IMR-90 (cell line): ENCODE data around the gene NAB2. TPM values are rescaled to one million over a fixed set of nuclear protein-coding genes. Genes with fewer than 3 reads are reported as not detected.

ENCODE experiments used
- ATAC-seq: fragments of 200-7000 bp; cut with Tn5 transposase; 2 replicates; pipeline ENCODE4 v1.9.1; 2020; ENCODE audit warnings: low read depth, mild to moderate bottlenecking, moderate library complexity
- BruUV-seq: library from RNA; stranded (reverse); fragments of 400-500 nt; replicated peaks from 2 replicates; lab custom pipeline; 2021; lab: Mats Ljungman, UMichigan
- CTCF ChIA-PET: fragments of 300-600 bp; formaldehyde crosslinking; extraction: SDS; loops from one replicate; lab custom pipeline; 2021; ENCODE audit warnings: antibody characterized with exemption; lab: Yijun Ruan, JAX
- POLR2A ChIA-PET: fragments of 300-600 bp; sonication (Branson Sonifier 250); formaldehyde crosslinking; loops from one replicate; lab custom pipeline; 2022; ENCODE audit warnings: antibody characterized with exemption; ENCODE audit not compliant: unreplicated experiment; lab: Charles Lee
- DNase-seq: peaks from one replicate; pipeline ENCODE4 v3.0.0; 2013
- H2AFZ ChIP-seq: replicated peaks from 2 replicates; pipeline ENCODE3; 2013; ENCODE audit warnings: low read length, mild to moderate bottlenecking; ENCODE audit not compliant: poor library complexity
- H2AK5ac ChIP-seq: 2 replicates; pipeline ENCODE4 v1.6.1; 2013; ENCODE audit warnings: low read depth, low read length, inconsistent platforms
- H2AK9ac ChIP-seq: replicated peaks from 2 replicates; pipeline ENCODE3; 2013; ENCODE audit warnings: mild to moderate bottlenecking, low read depth, low read length, moderate library complexity; ENCODE audit not compliant: poor library complexity
- H2BK120ac ChIP-seq: 2 replicates; pipeline ENCODE4 v1.6.1; 2013; ENCODE audit warnings: low read depth, low read length, inconsistent platforms
- H2BK15ac ChIP-seq: 3 replicates; pipeline ENCODE4 v1.6.1; 2013; ENCODE audit warnings: low read depth, low read length, inconsistent platforms
- H2BK20ac ChIP-seq: 2 replicates; pipeline ENCODE4 v1.6.1; 2013; ENCODE audit warnings: low read depth, mild to moderate bottlenecking, inconsistent platforms, low read length, moderate library complexity
- H2BK5ac ChIP-seq: 2 replicates; pipeline ENCODE4 v1.6.1; 2013; ENCODE audit warnings: mild to moderate bottlenecking, low read depth, low read length, inconsistent platforms; ENCODE audit not compliant: poor library complexity, severe bottlenecking
- H3K14ac ChIP-seq: replicated peaks from 2 replicates; pipeline ENCODE4 v1.6.1; 2013; ENCODE audit warnings: low read depth, low read length, inconsistent platforms
- H3K18ac ChIP-seq: 2 replicates; pipeline ENCODE4 v1.6.1; 2013; ENCODE audit warnings: low read depth, low read length, control low read depth
- H3K23ac ChIP-seq: 2 replicates; pipeline ENCODE4 v1.6.1; 2013; ENCODE audit warnings: low read depth, low read length, inconsistent platforms
- H3K27ac ChIP-seq: 2 replicates; pipeline ENCODE4 v1.5.1; 2013; ENCODE audit warnings: mild to moderate bottlenecking, control low read depth, low read length; ENCODE audit not compliant: insufficient read depth
- H3K27me3 ChIP-seq: 2 replicates; pipeline ENCODE4 v1.6.1; 2013; ENCODE audit warnings: low read length; ENCODE audit not compliant: control insufficient read depth, insufficient read depth
- H3K36me3 ChIP-seq: 2 replicates; pipeline ENCODE4 v1.6.1; 2013; ENCODE audit warnings: low read length, mixed read lengths; ENCODE audit not compliant: control insufficient read depth, insufficient read depth
- H3K4ac ChIP-seq: 2 replicates; pipeline ENCODE4 v1.6.1; 2013; ENCODE audit warnings: low read depth, low read length, inconsistent platforms
- H3K4me1 ChIP-seq: 2 replicates; pipeline ENCODE4 v1.6.1; 2013; ENCODE audit warnings: low read length, mixed read lengths; ENCODE audit not compliant: control insufficient read depth, insufficient read depth
- H3K4me2 ChIP-seq: 2 replicates; pipeline ENCODE4 v1.6.1; 2013; ENCODE audit warnings: low read depth, mild to moderate bottlenecking, control low read depth, low read length, moderate library complexity
- H3K4me3 ChIP-seq: 2 replicates; pipeline ENCODE4 v1.5.1; 2013; ENCODE audit warnings: low read depth, mild to moderate bottlenecking, control low read depth, low read length, moderate library complexity; ENCODE audit not compliant: insufficient read depth
- H3K56ac ChIP-seq: 2 replicates; pipeline ENCODE4 v1.6.1; 2013; ENCODE audit warnings: low read length, inconsistent platforms; ENCODE audit not compliant: insufficient read depth; ENCODE audit errors: extremely low read depth
- H3K79me1 ChIP-seq, 2 experiments: 2 replicates each; pipeline ENCODE4 v1.6.1; 2013; ENCODE audit warnings: low read length in 2 of 2, inconsistent platforms in 1 of 2, low read depth in 1 of 2
- H3K9ac ChIP-seq: 2 replicates; pipeline ENCODE4 v1.6.1; 2013; ENCODE audit warnings: low read depth, low read length, control low read depth
- H3K9me1 ChIP-seq: 2 replicates; pipeline ENCODE4 v1.6.1; 2013; ENCODE audit warnings: low read length, inconsistent platforms; ENCODE audit not compliant: insufficient read depth
- H3K9me3 ChIP-seq: 2 replicates; pipeline ENCODE4 v1.6.1; 2013; ENCODE audit warnings: low read length; ENCODE audit not compliant: control insufficient read depth, insufficient read depth
- H4K20me1 ChIP-seq: 2 replicates; pipeline ENCODE4 v1.6.1; 2013; ENCODE audit warnings: low read length, inconsistent platforms; ENCODE audit not compliant: insufficient read depth
- H4K5ac ChIP-seq: 2 replicates; pipeline ENCODE4 v1.6.1; 2013; ENCODE audit warnings: mild to moderate bottlenecking, low read depth, low read length, control low read depth
- H4K8ac ChIP-seq, 2 experiments: 2 replicates each; pipeline ENCODE4 v1.6.1; 2013; ENCODE audit warnings: low read depth in 2 of 2, low read length in 2 of 2, control low read depth in 1 of 2, inconsistent platforms in 1 of 2
- H4K91ac ChIP-seq: 2 replicates; pipeline ENCODE4 v1.6.1; 2013; ENCODE audit warnings: low read depth, low read length, inconsistent platforms; ENCODE audit not compliant: insufficient read depth
- BHLHE40 ChIP-seq: fragments of 150-350 bp; IDR thresholded peaks from 2 replicates; pipeline ENCODE4 v1.6.1; 2016; ENCODE audit warnings: mild to moderate bottlenecking, low read depth, low read length
- CHD1 ChIP-seq: IDR thresholded peaks from 2 replicates; pipeline ENCODE4 v1.6.1; 2012; ENCODE audit warnings: low read depth, low read length, improper control_type of control experiment
- CTCF ChIP-seq: conservative IDR thresholded peaks from 2 replicates; pipeline ENCODE4 v1.5.1; 2012; ENCODE audit warnings: mild to moderate bottlenecking, low read depth, low read length, improper control_type of control experiment
- ELK1 ChIP-seq: fragments of 150-350 bp; IDR thresholded peaks from 2 replicates; pipeline ENCODE4 v1.6.1; 2016; ENCODE audit warnings: low read depth, mild to moderate bottlenecking, low read length, moderate library complexity, borderline replicate concordance
- FOS ChIP-seq: fragments of 150-350 bp; IDR thresholded peaks from 2 replicates; pipeline ENCODE4 v1.6.1; 2016; ENCODE audit warnings: low read depth, low read length
- MAFK ChIP-seq: IDR thresholded peaks from 2 replicates; pipeline ENCODE4 v1.6.1; 2012; ENCODE audit warnings: low read depth, low read length, improper control_type of control experiment
- MAZ ChIP-seq: IDR thresholded peaks from 2 replicates; pipeline ENCODE4 v1.6.1; 2012; ENCODE audit warnings: low read depth, mild to moderate bottlenecking, low read length, improper control_type of control experiment, moderate library complexity, borderline replicate concordance
- POLR2A ChIP-seq: IDR thresholded peaks from 2 replicates; pipeline ENCODE4 v1.6.1; 2012; ENCODE audit warnings: mild to moderate bottlenecking, low read depth, low read length
- RAD21 ChIP-seq: IDR thresholded peaks from 2 replicates; pipeline ENCODE4 v1.6.1; 2012; ENCODE audit warnings: low read length, improper control_type of control experiment
- RCOR1 ChIP-seq: IDR thresholded peaks from 2 replicates; pipeline ENCODE4 v1.6.1; 2012; ENCODE audit warnings: mild to moderate bottlenecking, low read length, improper control_type of control experiment; ENCODE audit not compliant: insufficient replicate concordance
- RFX5 ChIP-seq: IDR thresholded peaks from 2 replicates; pipeline ENCODE4 v1.8.0; 2012; ENCODE audit warnings: low read depth, mild to moderate bottlenecking, low read length, moderate library complexity
- SMC3 ChIP-seq: fragments of 150-350 bp; IDR thresholded peaks from 2 replicates; pipeline ENCODE4 v1.6.1; 2016; ENCODE audit warnings: low read depth, mild to moderate bottlenecking, antibody characterized with exemption, low read length, moderate library complexity
- USF2 ChIP-seq: fragments of 150-350 bp; IDR thresholded peaks from 2 replicates; pipeline ENCODE4 v1.6.1; 2017; ENCODE audit warnings: mild to moderate bottlenecking, antibody characterized with exemption, low read length, low read depth
- WGBS, 2 experiments: methylation state at CpG; one replicate each; pipeline versions ENCODE4 v1.1.5 to v1.1.7; 2013; ENCODE audit warnings: missing lambda C conversion rate in 2 of 2; ENCODE audit not compliant: insufficient read length in 1 of 2; ENCODE audit errors: extremely low coverage in 2 of 2; 5-methylcytosine and 5-hydroxymethylcytosine counted together
- dilution Hi-C: fragments of 300-500 bp; cut with HindIII; formaldehyde crosslinking; loops from one replicate; pipeline ENCODE4 v1.14.3; 2018; ENCODE audit warnings: low sequenced_read_pairs; ENCODE audit not compliant: unreplicated experiment
- in situ Hi-C: fragments of 300-500 bp; cut with MboI; formaldehyde crosslinking; loops from 3 replicates; pipeline ENCODE4 v1.14.3; 2019; ENCODE audit warnings: low sequenced_read_pairs, inconsistent platforms, mixed read lengths
- intact Hi-C: fragments of 100-400 bp; cut with micrococcal nuclease; formaldehyde crosslinking; loops from 2 replicates; pipeline ENCODE4 v1.10.0; 2022
- polyA plus RNA-seq, 3 experiments: library from polyadenylated mRNA; depleted of rRNA; stranded (reverse); fragments of >200 nt; gene quantifications; 2 replicates each; pipeline ENCODE4 v1.2.3, GENCODE V29; 2012; ENCODE audit warnings: low replicate concordance in 1 of 3
- total RNA-seq: library from RNA; depleted of rRNA; stranded (reverse); fragments of >200 nt; gene quantifications from 2 replicates; pipeline ENCODE4 v1.2.3, GENCODE V29; 2012

Gene NAB2
- total and polyA plus RNA-seq, 2 of the 4 experiments (the other 2 are of a cell fraction), result 65.1 to 68.8 TPM

GRCh38 chr12:57111031-57111734 is 22.3 kb downstream of the NAB2 start, which contains the start of gene STAT6:
Gene STAT6, minus strand, starts transcription at chr12:57111362. Its CDS starts 3,084 bp downstream, at chr12:57108278.
- H3K9ac ChIP-seq, result peak within 1 kb of the TSS; percentile 93
- peak; percentile 68 for ATAC-seq
- 0 out of 2 replicates have a peak, but pooled peaks cover 2% of the 10 kb centered on the region for H3K4me1 ChIP-seq
- peak within 1 kb of the TSS; percentile 86 for H2BK120ac ChIP-seq
- H4K5ac ChIP-seq, result peak within 1 kb of the TSS; percentile 90
- H3K23ac ChIP-seq, result peak within 1 kb of the TSS; percentile 80
- H3K9me1 ChIP-seq, result peaks cover 4% of the 10 kb centered on the region
- intact Hi-C loops (loop anchor here (1.0 to 5.0 kb wide), 3 partner anchors 18 to 131 kb away; no protein-coding TSS in a partner anchor), dilution Hi-C loops (no loop called here), in situ Hi-C loops (loop anchor here (5.0 kb wide), 2 partner anchors 44 to 104 kb away; partner anchors contain the start of gene ZBTB39)
- WGBS, 2 experiments, result 0% methylated on average over 4 of the region's 13 CpGs; no CpG with 5 or more reads in 1 of the 2 experiments
- H2BK20ac ChIP-seq, result peak within 1 kb of the TSS; percentile 81
- peak within 1 kb of the TSS; percentile 85 to 97 for H4K8ac ChIP-seq
- peaks cover 13% of the 10 kb centered on the region for H3K36me3 ChIP-seq
- peak within 1 kb of the TSS; percentile 89; the same call in 2 of the 3 replicates for H2BK15ac ChIP-seq
- peak; percentile 87 for DNase-seq
- no TSS peak for BruUV-seq
- H3K14ac ChIP-seq, result peak within 1 kb of the TSS; percentile 99
- H2AK9ac ChIP-seq, result peak within 1 kb of the TSS; percentile 99
- H3K79me1 ChIP-seq, result peaks cover 22 to 55% of the 10 kb centered on the region in 2 experiments
- H4K91ac ChIP-seq, result peak within 1 kb of the TSS; percentile 97
- ChIA-PET POLR2A (interaction anchor here (0.6 to 2.1 kb wide), 10 partner anchors 14 to 42 kb away, joined by 3 to 12 read pairs (median 6); partner anchors contain the start of genes LRP1, NAB2 and NEMP1), CTCF (interaction anchor here (0.8 to 2.9 kb wide), 11 partner anchors 10 to 105 kb away, joined by 3 to 24 read pairs (median 8); partner anchors contain the start of genes NEMP1 and ZBTB39)
- H3K4ac ChIP-seq, result peak within 1 kb of the TSS; percentile 97
- peaks cover 13% of the 10 kb centered on the region for H4K20me1 ChIP-seq
- H3K4me2 ChIP-seq, result peak within 1 kb of the TSS; percentile 93
- peak within 1 kb of the TSS; percentile 64 for H3K4me3 ChIP-seq
- H2BK5ac ChIP-seq, result peak within 1 kb of the TSS; percentile 90
- H3K56ac ChIP-seq, result peak within 1 kb of the TSS; percentile 93
- H3K27ac ChIP-seq, result peak within 1 kb of the TSS; percentile 94
- peak within 1 kb of the TSS; percentile 99 for H2AK5ac ChIP-seq
- H3K9me3 ChIP-seq, result no peaks in the 10 kb centered on the region
- H3K18ac ChIP-seq, result peak within 1 kb of the TSS; percentile 82
- H3K27me3 ChIP-seq, result no peaks in the 10 kb centered on the region
- H2AFZ ChIP-seq, result peak within 1 kb of the TSS; percentile 86
- TF ChIP-seq FOS, result no peak
- TF ChIP-seq MAZ, result no peak
- TF ChIP-seq ELK1, result no peak
- TF ChIP-seq USF2, result no peak
- peak; percentile 72 for TF ChIP-seq POLR2A
- no peak for TF ChIP-seq RFX5
- no peak for TF ChIP-seq RAD21
- TF ChIP-seq MAFK, result no peak
- 0 out of 2 replicates have a peak, but pooled peaks have one; percentile 21 for TF ChIP-seq SMC3
- no peak for TF ChIP-seq CTCF
- TF ChIP-seq CHD1, result no peak
- TF ChIP-seq RCOR1, result no peak
- TF ChIP-seq BHLHE40, result peak; percentile 26; the same call in 1 of the 2 replicates
